Activated naive CD4-positive, alpha-beta T cell treated with anti-CD3 and anti-CD28 coated beads, Interleukin-2, amount 10 ng/mL, durations not matched to agents 7 days and 5 days (primary cell): ENCODE results near the gene FAR2.
"Not testable (repeated sequence)": the region's sequence is repeated elsewhere in the genome, so short reads cannot be mapped to it uniquely, and the experiment has no call there.

Source experiments
- CTCF ChIA-PET: fragments of 350-600 bp; sonication (Branson Sonifier 250); formaldehyde crosslinking; loops from one replicate; lab custom pipeline; 2021; ENCODE audit warnings: antibody characterized with exemption; lab: Charles Lee
- DNase-seq: peaks from one replicate; pipeline ENCODE4 v3.0.0-alpha.2; 2020
- H3K27ac Mint-ChIP-seq: one replicate; pipeline ENCODE4 v1.8.0; 2021; ENCODE audit warnings: mild to moderate bottlenecking, moderate library complexity, mixed read lengths
- H3K27me3 Mint-ChIP-seq: one replicate; pipeline ENCODE4 v1.8.0; 2021; ENCODE audit warnings: mild to moderate bottlenecking, mixed read lengths
- H3K36me3 Mint-ChIP-seq: one replicate; pipeline ENCODE4 v1.8.0; 2021; ENCODE audit warnings: mixed read lengths
- H3K4me1 Mint-ChIP-seq: one replicate; pipeline ENCODE4 v1.8.0; 2021; ENCODE audit warnings: mixed read lengths
- H3K4me3 Mint-ChIP-seq: one replicate; pipeline ENCODE4 v1.8.0; 2021; ENCODE audit warnings: mild to moderate bottlenecking, moderate library complexity, mixed read lengths
- H3K9me3 Mint-ChIP-seq: one replicate; pipeline ENCODE4 v1.8.0; 2021; ENCODE audit warnings: mixed read lengths

Gene FAR2

DNA sequence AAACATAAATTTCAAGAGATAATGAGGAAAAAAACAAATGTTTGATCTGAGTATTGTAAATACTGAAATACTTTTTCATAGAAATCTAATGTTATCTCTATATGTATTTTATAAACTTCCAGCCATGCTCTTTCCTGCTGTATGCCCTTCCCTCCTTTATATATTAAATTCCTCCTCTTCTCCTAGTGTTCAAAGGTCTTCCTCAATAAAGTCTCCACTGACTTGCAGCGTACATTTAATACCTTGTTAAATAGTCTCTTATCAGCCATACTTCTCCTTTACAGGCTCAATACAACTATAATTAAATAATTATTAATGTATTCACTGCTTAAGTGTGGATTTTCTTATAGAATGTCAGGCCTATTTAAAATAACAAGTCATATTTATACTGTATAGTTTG is 205.9 kb downstream of the FAR2 start:
- no peaks in the 10 kb centered on the region for H3K27me3 Mint-ChIP-seq
- no peaks in the 10 kb centered on the region for H3K4me1 Mint-ChIP-seq
- CTCF ChIA-PET: no interaction called here
- H3K27ac Mint-ChIP-seq: no peak overlapping the region
- no peak for DNase-seq
- no peak overlapping the region for H3K4me3 Mint-ChIP-seq
- peaks cover 22% of the 10 kb centered on the region for H3K36me3 Mint-ChIP-seq
- H3K9me3 Mint-ChIP-seq: no peaks in the 10 kb centered on the region

GRCh38 chr12:29365091-29365490 is 216.0 kb downstream of the FAR2 start:
- H3K27me3 Mint-ChIP-seq: no peaks in the 10 kb centered on the region
- DNase-seq: no peak
- H3K27ac Mint-ChIP-seq: no peak overlapping the region
- no peak overlapping the region for H3K4me3 Mint-ChIP-seq
- H3K36me3 Mint-ChIP-seq: peaks cover 39% of the 10 kb centered on the region
- CTCF ChIA-PET: no interaction called here
- no peaks in the 10 kb centered on the region for H3K4me1 Mint-ChIP-seq
- H3K9me3 Mint-ChIP-seq: peaks cover 2% of the 10 kb centered on the region

DNA sequence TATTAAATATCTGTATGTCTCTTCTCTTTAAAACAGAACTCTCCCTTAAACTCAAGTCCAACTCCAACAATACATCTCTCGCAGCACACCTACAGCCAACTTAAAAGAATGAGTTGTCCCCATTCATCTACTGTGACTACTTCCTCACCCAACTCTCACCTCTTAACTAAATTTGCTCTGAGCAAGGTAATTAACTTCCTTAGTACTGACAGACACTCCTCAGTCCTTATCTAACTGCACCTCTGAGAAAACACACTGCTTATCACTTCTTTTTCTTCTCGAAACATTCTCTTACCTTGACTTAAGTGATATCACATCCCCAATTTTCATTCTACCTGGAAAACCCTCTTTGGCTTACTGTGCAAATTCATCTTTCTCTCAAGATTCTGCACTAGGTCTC is 224.9 kb downstream of the FAR2 start:
- no peak for DNase-seq
- H3K4me1 Mint-ChIP-seq: peaks cover 15% of the 10 kb centered on the region
- H3K9me3 Mint-ChIP-seq: no peaks in the 10 kb centered on the region
- no peaks in the 10 kb centered on the region for H3K27me3 Mint-ChIP-seq
- H3K4me3 Mint-ChIP-seq: no peak overlapping the region
- H3K27ac Mint-ChIP-seq: no peak overlapping the region
- CTCF ChIA-PET: no interaction called here
- peaks cover 19% of the 10 kb centered on the region for H3K36me3 Mint-ChIP-seq

- Mint-ChIP-seq H3K4me1 (peaks cover 24% of the 10 kb centered on the region), H3K36me3 (peaks cover 16% of the 10 kb centered on the region), H3K4me3 (no peak overlapping the region), H3K27me3 (no peaks in the 10 kb centered on the region), H3K9me3 (no peaks in the 10 kb centered on the region), H3K27ac (no peak overlapping the region)
- CTCF ChIA-PET: no interaction called here
- no peak for DNase-seq
Measured at GRCh38 chr12:29374913-29375312, 225.8 kb downstream of the FAR2 start.

DNA sequence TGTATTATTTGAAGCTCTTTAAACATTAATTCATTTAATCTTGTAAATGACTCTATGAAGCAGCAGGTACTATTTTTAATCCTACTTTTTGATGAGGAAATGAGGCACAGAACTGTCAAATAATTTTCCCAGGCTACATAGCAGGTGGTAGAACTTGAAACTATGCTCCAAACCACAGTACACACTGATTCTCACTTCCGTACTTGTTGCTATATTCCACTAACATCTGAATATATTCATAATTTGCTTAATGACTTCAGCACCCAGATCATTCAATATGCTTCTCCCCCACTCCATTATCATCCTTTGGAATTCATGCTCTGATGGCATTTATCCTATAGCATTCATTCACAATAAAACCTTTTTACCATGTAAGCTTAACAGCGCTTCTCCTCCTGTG is 227.0 kb downstream of the FAR2 start:
- Mint-ChIP-seq H3K9me3 (no peaks in the 10 kb centered on the region), H3K36me3 (peaks cover 14% of the 10 kb centered on the region), H3K27ac (no peak overlapping the region), H3K4me1 (peaks cover 30% of the 10 kb centered on the region), H3K27me3 (no peaks in the 10 kb centered on the region), H3K4me3 (no peak overlapping the region)
- DNase-seq: no peak
- CTCF ChIA-PET: no interaction called here

DNA sequence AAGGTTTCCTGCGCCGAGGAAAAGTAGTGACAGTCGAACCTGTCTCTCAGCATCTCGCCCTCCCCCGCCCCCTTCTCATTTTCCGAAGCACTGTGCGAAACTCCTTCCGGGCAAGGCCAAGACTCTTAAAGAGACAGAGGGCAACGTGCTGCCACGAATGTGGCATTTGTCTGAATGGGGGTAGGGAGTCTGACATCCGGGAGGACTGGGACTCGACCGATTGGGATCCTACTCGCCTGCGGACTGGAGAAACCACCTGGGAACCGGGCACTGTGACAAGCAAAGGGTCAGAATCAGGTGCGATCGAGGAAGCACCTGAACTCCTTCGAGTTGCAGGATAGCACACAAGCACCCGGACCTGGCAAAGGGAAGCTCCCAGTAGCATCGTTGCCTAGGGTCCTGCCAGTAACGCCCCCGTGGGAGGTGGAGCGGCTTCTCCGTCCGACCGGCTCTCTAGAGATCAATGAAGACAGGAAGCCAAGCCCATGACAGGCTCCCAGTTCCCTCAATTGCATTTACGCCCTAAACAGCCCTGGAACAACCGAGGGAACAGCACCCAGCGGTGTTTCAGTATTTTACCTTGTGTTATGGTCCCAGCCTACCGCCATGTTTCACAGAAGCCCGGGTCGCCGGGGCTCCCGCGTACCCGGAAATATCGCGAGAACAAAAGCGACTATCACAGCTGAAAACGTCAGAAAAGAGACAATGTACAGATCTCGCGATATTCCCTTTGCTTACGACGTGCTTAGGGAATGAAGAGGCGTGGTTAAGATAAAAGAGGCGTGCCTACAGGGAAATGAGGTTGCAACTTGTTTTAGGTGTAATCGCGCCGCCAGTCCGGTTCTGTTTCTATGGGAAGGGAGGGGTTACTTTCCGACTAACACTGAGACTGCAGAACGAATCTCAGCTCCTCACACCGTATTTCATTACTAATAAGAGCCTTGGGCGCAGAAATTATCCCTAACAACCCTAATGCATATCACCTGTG is 231.8 kb downstream of the FAR2 start, which contains the start of gene ERGIC2:
TSS of gene ERGIC2 (minus strand) at position 637 of the 988 bp plus-strand sequence. CDS start 9,539 bp downstream, outside the sequence.
- Mint-ChIP-seq H3K36me3 (peaks cover 14% of the 10 kb centered on the region), H3K27ac (peak within 1 kb of the TSS; percentile 98), H3K4me3 (peak within 1 kb of the TSS; percentile 92), H3K27me3 (peaks cover 3% of the 10 kb centered on the region), H3K4me1 (peaks cover 42% of the 10 kb centered on the region), H3K9me3 (no peaks in the 10 kb centered on the region)
- DNase-seq: peak; percentile 94
- CTCF ChIA-PET: no interaction called here

DNA sequence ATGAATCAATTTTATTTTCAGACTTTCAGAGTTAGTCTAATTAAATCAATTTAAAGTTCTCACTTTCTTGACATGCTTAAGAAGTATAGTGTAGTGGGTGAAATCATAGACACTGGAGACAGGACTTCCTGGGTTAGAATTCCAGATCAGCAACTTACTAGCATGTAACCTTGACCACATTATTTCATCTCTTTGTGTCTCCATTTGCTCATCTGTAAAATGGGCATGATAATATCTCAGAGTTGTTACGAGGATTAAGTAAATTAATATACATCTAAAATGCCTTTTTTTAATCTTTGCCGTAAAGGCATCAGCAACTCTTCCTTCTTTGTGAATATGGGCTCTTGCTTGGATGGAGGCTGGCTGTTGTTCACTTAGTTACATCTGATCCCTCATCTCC is 233.2 kb downstream of the FAR2 start:
- Mint-ChIP-seq H3K4me1 (peaks cover 36% of the 10 kb centered on the region), H3K4me3 (peak overlapping the region; percentile 92), H3K27ac (no peak overlapping the region), H3K36me3 (peaks cover 4% of the 10 kb centered on the region), H3K9me3 (no peaks in the 10 kb centered on the region), H3K27me3 (peaks cover 3% of the 10 kb centered on the region)
- CTCF ChIA-PET: no interaction called here
- no peak for DNase-seq

- CTCF ChIA-PET, DNase-seq, H3K27me3 Mint-ChIP-seq, H3K27ac Mint-ChIP-seq, H3K4me3 Mint-ChIP-seq, H3K9me3 Mint-ChIP-seq, H3K36me3 Mint-ChIP-seq: not testable (repeated sequence)
- peaks cover 18% of the 10 kb centered on the region for H3K4me1 Mint-ChIP-seq
Measured at GRCh38 chr12:29385194-29385593, 236.1 kb downstream of the FAR2 start.
